Esophagus squamous epithelium (tissue), 4 donors: ENCODE results near the gene LGMN.

Experiments used
- POLR2A ChIP-seq, 4 donors: fragments of 450-650 bp; IDR thresholded peaks; one replicate each; pipeline ENCODE4 v1.6.1; 2017; ENCODE audit warnings: antibody characterized with exemption in 4 of 4, mild to moderate bottlenecking in 4 of 4, moderate library complexity in 3 of 4
- TF ChIP-seq, protein P1 (sequence below), 6 experiments: fragments of 450-650 bp in 4 of 6; fragments of 200-600 bp in 2 of 6; sonication (generic) in 2 of 6; IDR thresholded peaks; one replicate each; pipeline ENCODE4 v1.5.1; 2016 to 2019; ENCODE audit warnings: antibody characterized with exemption in 6 of 6, mild to moderate bottlenecking in 4 of 6, moderate library complexity in 4 of 6

- TF ChIP-seq POLR2A (IDR thresholded peaks at IDR 0.05): peak in 1 of 4 donors; percentile 5
- TF ChIP-seq, protein P1, sequence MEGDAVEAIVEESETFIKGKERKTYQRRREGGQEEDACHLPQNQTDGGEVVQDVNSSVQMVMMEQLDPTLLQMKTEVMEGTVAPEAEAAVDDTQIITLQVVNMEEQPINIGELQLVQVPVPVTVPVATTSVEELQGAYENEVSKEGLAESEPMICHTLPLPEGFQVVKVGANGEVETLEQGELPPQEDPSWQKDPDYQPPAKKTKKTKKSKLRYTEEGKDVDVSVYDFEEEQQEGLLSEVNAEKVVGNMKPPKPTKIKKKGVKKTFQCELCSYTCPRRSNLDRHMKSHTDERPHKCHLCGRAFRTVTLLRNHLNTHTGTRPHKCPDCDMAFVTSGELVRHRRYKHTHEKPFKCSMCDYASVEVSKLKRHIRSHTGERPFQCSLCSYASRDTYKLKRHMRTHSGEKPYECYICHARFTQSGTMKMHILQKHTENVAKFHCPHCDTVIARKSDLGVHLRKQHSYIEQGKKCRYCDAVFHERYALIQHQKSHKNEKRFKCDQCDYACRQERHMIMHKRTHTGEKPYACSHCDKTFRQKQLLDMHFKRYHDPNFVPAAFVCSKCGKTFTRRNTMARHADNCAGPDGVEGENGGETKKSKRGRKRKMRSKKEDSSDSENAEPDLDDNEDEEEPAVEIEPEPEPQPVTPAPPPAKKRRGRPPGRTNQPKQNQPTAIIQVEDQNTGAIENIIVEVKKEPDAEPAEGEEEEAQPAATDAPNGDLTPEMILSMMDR (IDR thresholded peaks at IDR 0.05): no peak
Observed at GRCh38 chr14:92704036-92704804, 44.2 kb downstream of the LGMN start.
